Neural cell (in vitro differentiated cells): ENCODE data around the gene ATAD2B.

Source experiments
- EZH2 ChIP-seq: fragments of 200-600, 300-800 bp; shearing (Covaris generic), sonication (generic); IDR thresholded peaks from 2 replicates; pipeline ENCODE4 v1.6.1; 2014; ENCODE audit warnings: antibody characterized with exemption, low read length, borderline replicate concordance, mild to moderate bottlenecking; ENCODE audit not compliant: insufficient read depth, poor library complexity, severe bottlenecking
- POLR2AphosphoS5 ChIP-seq: IDR thresholded peaks from 2 replicates; pipeline ENCODE4 v1.6.1; 2012
- RAD21 ChIP-seq: fragments of 450-650 bp; conservative IDR thresholded peaks from 2 replicates; pipeline ENCODE4 v1.6.1; 2014; ENCODE audit warnings: antibody characterized with exemption, mild to moderate bottlenecking, moderate library complexity
- REST ChIP-seq: IDR thresholded peaks from 2 replicates; pipeline ENCODE4 v1.6.1; 2012; ENCODE audit warnings: borderline replicate concordance
- SMC3 ChIP-seq: fragments of 450-650 bp; conservative IDR thresholded peaks from 2 replicates; pipeline ENCODE4 v1.6.1; 2014; ENCODE audit warnings: antibody characterized with exemption, mild to moderate bottlenecking, moderate library complexity; ENCODE audit not compliant: poor library complexity
- TAF1 ChIP-seq: IDR thresholded peaks from 2 replicates; pipeline ENCODE4 v1.6.1; 2012; ENCODE audit warnings: low read depth
- TF ChIP-seq, protein P1 (sequence below): fragments of 450-650 bp; IDR thresholded peaks from 2 replicates; pipeline ENCODE4 v1.5.1; 2014; ENCODE audit warnings: antibody characterized with exemption, mild to moderate bottlenecking, moderate library complexity; ENCODE audit not compliant: poor library complexity, severe bottlenecking

DNA sequence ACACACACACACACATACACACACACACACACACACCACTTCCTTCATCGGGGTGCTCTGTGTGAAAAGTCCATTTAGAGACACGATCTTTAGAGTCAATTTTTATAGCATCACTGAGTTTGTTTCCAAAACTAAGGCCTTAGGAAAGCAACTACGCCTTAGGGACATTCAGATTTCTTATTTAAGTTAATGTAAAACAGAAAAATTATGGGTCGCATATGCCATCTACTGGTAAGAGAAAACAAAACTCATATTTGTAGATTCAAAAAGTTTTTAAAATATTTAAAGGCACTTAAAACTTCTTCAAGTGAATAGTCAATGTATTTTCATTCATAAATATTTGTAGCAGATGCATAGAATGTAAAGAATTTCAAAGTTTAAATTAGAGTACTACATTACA is 166.2 kb downstream of the ATAD2B start:
- TF ChIP-seq, protein P1, sequence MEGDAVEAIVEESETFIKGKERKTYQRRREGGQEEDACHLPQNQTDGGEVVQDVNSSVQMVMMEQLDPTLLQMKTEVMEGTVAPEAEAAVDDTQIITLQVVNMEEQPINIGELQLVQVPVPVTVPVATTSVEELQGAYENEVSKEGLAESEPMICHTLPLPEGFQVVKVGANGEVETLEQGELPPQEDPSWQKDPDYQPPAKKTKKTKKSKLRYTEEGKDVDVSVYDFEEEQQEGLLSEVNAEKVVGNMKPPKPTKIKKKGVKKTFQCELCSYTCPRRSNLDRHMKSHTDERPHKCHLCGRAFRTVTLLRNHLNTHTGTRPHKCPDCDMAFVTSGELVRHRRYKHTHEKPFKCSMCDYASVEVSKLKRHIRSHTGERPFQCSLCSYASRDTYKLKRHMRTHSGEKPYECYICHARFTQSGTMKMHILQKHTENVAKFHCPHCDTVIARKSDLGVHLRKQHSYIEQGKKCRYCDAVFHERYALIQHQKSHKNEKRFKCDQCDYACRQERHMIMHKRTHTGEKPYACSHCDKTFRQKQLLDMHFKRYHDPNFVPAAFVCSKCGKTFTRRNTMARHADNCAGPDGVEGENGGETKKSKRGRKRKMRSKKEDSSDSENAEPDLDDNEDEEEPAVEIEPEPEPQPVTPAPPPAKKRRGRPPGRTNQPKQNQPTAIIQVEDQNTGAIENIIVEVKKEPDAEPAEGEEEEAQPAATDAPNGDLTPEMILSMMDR = peak; percentile 71
- no peak for TF ChIP-seq TAF1
- TF ChIP-seq REST = no peak
- TF ChIP-seq POLR2AphosphoS5 = no peak
- TF ChIP-seq SMC3 = peak; percentile 70
- TF ChIP-seq RAD21 = peak; percentile 72
- no peak for TF ChIP-seq EZH2
